ENCODE results near the gene POLR2J.

- no peak for TF ChIP-seq EZH2phosphoT487 (IDR thresholded peaks at IDR 0.05; ENCODE audit: low read depth)
- TF ChIP-seq, protein P1, sequence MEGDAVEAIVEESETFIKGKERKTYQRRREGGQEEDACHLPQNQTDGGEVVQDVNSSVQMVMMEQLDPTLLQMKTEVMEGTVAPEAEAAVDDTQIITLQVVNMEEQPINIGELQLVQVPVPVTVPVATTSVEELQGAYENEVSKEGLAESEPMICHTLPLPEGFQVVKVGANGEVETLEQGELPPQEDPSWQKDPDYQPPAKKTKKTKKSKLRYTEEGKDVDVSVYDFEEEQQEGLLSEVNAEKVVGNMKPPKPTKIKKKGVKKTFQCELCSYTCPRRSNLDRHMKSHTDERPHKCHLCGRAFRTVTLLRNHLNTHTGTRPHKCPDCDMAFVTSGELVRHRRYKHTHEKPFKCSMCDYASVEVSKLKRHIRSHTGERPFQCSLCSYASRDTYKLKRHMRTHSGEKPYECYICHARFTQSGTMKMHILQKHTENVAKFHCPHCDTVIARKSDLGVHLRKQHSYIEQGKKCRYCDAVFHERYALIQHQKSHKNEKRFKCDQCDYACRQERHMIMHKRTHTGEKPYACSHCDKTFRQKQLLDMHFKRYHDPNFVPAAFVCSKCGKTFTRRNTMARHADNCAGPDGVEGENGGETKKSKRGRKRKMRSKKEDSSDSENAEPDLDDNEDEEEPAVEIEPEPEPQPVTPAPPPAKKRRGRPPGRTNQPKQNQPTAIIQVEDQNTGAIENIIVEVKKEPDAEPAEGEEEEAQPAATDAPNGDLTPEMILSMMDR (IDR thresholded peaks at IDR 0.05; ENCODE audit: low read depth, low read length) = no peak
Measured at GRCh38 chr7:102468478-102469350, 10.0 kb downstream of the POLR2J start.
